Esophagus squamous epithelium (tissue), 5 donors: ENCODE measurements around the gene BRMS1. TPM values are rescaled to one million over a fixed set of nuclear protein-coding genes. Genes with fewer than 3 reads are reported as not detected.
A peak's percentile ranks its signal among the peaks of the same experiment; 100 is the strongest.

Experiments
- DNase-seq: peaks from one replicate; lab custom pipeline; 2025; lab: John Stamatoyannopoulos, UW
- H3K27ac ChIP-seq, 4 donors: fragments of 200-600 bp; sonication (generic); one replicate each; pipeline ENCODE4 v1.5.1; 2016 to 2019; ENCODE audit warnings: mild to moderate bottlenecking in 1 of 4
- H3K27me3 ChIP-seq, 4 donors: fragments of 200-600 bp; sonication (generic); 1 replicate in 3 of 4; 2 replicates in 1 of 4; pipeline versions ENCODE4 v1.5.1 to v1.6.0; 2017 to 2021; ENCODE audit warnings: antibody characterized with exemption in 1 of 4
- H3K36me3 ChIP-seq, 3 donors: fragments of 200-600 bp; sonication (generic); one replicate each; pipeline ENCODE4 v1.5.1; 2016 to 2019
- H3K4me1 ChIP-seq, 3 donors: fragments of 200-600 bp; sonication (generic); one replicate each; pipeline ENCODE4 v1.5.1; 2017 to 2019
- H3K4me3 ChIP-seq, 4 donors: fragments of 200-600 bp; sonication (generic); 1 replicate in 3 of 4; 2 replicates in 1 of 4; pipeline ENCODE4 v1.5.1; 2016 to 2019; ENCODE audit warnings: mild to moderate bottlenecking in 2 of 4, moderate library complexity in 1 of 4
- H3K9me3 ChIP-seq, 3 donors: fragments of 200-600 bp; sonication (generic); one replicate each; pipeline ENCODE4 v1.5.1; 2016 to 2019
- CTCF ChIP-seq, 6 experiments: fragments of 450-650 bp in 4 of 6; fragments of 200-600 bp in 2 of 6; sonication (generic) in 2 of 6; IDR thresholded peaks; one replicate each; pipeline ENCODE4 v1.5.1; 2016 to 2019; ENCODE audit warnings: antibody characterized with exemption in 6 of 6, mild to moderate bottlenecking in 4 of 6, moderate library complexity in 4 of 6
- POLR2A ChIP-seq, 4 donors: fragments of 450-650 bp; IDR thresholded peaks; one replicate each; pipeline ENCODE4 v1.6.1; 2017; ENCODE audit warnings: antibody characterized with exemption in 4 of 4, mild to moderate bottlenecking in 4 of 4, moderate library complexity in 3 of 4
- WGBS, 2 donors: methylation state at CpG; one replicate each; pipeline ENCODE4 v1.1.5; 2018; 5-methylcytosine and 5-hydroxymethylcytosine counted together
- intact Hi-C: fragments of 100-400 bp; cut with DNase I; formaldehyde crosslinking; loops from one replicate; pipeline ENCODE4 v1.15.0; 2022
- small RNA-seq, 4 donors: library from RNA; depleted of rRNA; stranded (forward); fragments of <200 nt; gene quantifications; one replicate each; pipeline ENCODE3, GENCODE V24; 2016
- total RNA-seq, 4 donors: library from RNA; depleted of rRNA; stranded (reverse); fragments of >200 nt; gene quantifications; one replicate each; pipeline ENCODE4 v1.1.0, GENCODE V29; 2016
- donor health status: DM: yes; HTN: yes; CAD: no.

BRMS1 gene
- total RNA-seq, 4 donors from 2014 or later, result 43.8 to 65.5 (median 56.8) TPM

DNA sequence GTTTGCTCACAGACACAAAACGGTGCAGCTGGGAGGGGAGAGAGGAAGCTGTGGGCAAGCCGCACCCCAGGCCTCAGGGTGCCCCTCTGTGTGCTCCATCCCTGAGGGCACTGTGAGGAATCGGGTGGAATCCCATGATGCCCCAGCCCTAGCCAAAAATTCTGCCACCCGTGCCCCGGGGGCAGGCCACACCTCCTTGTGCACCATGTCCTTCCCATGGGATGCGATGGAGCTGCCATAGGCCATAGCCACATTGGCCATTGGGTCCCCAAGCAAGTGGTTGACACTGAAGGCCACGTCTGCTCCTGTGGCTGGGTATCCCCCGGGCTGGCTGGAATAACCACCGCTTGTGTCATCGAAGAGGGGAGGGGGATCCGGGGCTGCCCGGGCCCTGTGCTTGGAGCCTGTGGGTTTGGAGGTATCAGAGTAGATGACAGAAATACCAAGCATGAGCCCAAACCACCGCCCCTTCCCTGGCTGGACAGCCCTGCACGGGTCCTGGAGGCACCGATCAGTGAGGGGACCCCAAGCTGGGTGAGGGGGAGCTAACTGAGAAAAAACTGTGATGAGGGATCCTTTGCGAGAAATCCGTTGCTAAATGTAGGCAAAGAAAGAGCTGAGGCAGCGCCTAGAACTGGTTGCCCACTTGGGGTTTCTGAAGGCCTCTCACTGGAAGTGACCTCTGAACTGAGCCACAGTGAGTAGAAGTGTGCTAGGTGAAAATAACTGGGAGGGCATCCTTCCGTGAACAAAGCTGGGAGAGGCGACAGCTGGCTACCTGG is 56.8 kb downstream of the BRMS1 start:
- Histone ChIP-seq H3K27me3 (peaks cover 6 to 28% (median 10%) of the 10 kb centered on the region in 4 donors), H3K36me3 (peaks cover 0 to 46% (median 3%) of the 10 kb centered on the region in 3 donors), H3K27ac (peak overlapping the region; percentile 91 to 99 (median 96)), H3K4me1 (peaks cover 24 to 55% (median 26%) of the 10 kb centered on the region in 3 donors), H3K9me3 (no peaks in the 10 kb centered on the region), H3K4me3 (peak overlapping the region; percentile 60 to 99 (median 82))
- WGBS, 2 donors, result 19 to 29% methylated on average over 7 to 10 of the region's 20 CpGs
- no peak for TF ChIP-seq CTCF (IDR thresholded peaks at IDR 0.05)
- no peak for TF ChIP-seq POLR2A (IDR thresholded peaks at IDR 0.05)
- intact Hi-C loops, result loop anchor here (10.0 kb wide), 1 partner anchor 63 kb away; no protein-coding TSS in a partner anchor
- DNase-seq, result no peak

Small RNA genes lying within 50 kb of the gene (small RNA-seq; reads per million reads assigned to genes)
- gene RF00017 (0 reads per million in 4 donors), gene RNU1-84P (0 to 0.09 (median 0) reads per million in 4 donors)

Other genes starting within 250 kb of the BRMS1 start
- gene KLC2, start 87.4 kb downstream of the BRMS1 start, total RNA-seq, result 10 to 100 TPM; 10.6 to 29.8 (median 17.9) TPM
- 100 to 1,000 TPM in 2 of 4 donors, 10 to 100 TPM in 2; 83.7 to 148 (median 110) TPM for gene RAB1B, start 76.5 kb downstream of the BRMS1 start, total RNA-seq
- gene CNIH2, start 66.9 kb downstream of the BRMS1 start, total RNA-seq, result under 1 TPM in 2 of 4 donors, not detected in 2; 0.48 to 0.70 TPM
- 10 to 100 TPM; 51.9 to 71.9 (median 63.8) TPM for gene YIF1A, start 56.0 kb downstream of the BRMS1 start, total RNA-seq
- not detected for gene TMEM151A, start 53.2 kb downstream of the BRMS1 start, total RNA-seq
- gene CD248, start 28.1 kb downstream of the BRMS1 start, total RNA-seq, result 10 to 100 TPM in 1 of 4 donors, 1 to 10 TPM in 3; 1.9 to 13.2 (median 6.1) TPM
- 10 to 100 TPM; 22.3 to 37.2 (median 27.6) TPM for gene RIN1, start 8.7 kb downstream of the BRMS1 start, total RNA-seq
- gene B4GAT1, start 2.5 kb upstream of the BRMS1 start, total RNA-seq, result 10 to 100 TPM in 2 of 4 donors, 1 to 10 TPM in 2; 6.8 to 24.0 (median 11.3) TPM
- 1 to 10 TPM; 2.9 to 5.5 (median 4.8) TPM for gene SLC29A2, start 26.7 kb upstream of the BRMS1 start, total RNA-seq
- gene NPAS4, start 75.9 kb upstream of the BRMS1 start, total RNA-seq, result under 1 TPM in 1 of 4 donors, not detected in 3; 0.38 TPM
- gene MRPL11, start 93.7 kb upstream of the BRMS1 start, total RNA-seq, result 10 to 100 TPM; 39.3 to 66.4 (median 54.2) TPM
- gene PELI3, start 121.8 kb upstream of the BRMS1 start, total RNA-seq, result 10 to 100 TPM in 1 of 4 donors, 1 to 10 TPM in 3; 6.3 to 17.2 (median 8.8) TPM
- gene DPP3, start 135.3 kb upstream of the BRMS1 start, total RNA-seq, result 10 to 100 TPM; 24.6 to 49.2 (median 43.5) TPM
- gene BBS1, start 165.5 kb upstream of the BRMS1 start, total RNA-seq, result 10 to 100 TPM in 3 of 4 donors, 1 to 10 TPM in 1; 9.7 to 45.8 (median 17.1) TPM
- 10 to 100 TPM in 1 of 4 donors, 1 to 10 TPM in 3; 8.0 to 10.7 (median 9.5) TPM for gene ZDHHC24, start 200.9 kb upstream of the BRMS1 start, total RNA-seq
- gene ACTN3, start 201.8 kb upstream of the BRMS1 start, total RNA-seq, result not detected
- 10 to 100 TPM in 2 of 4 donors, 1 to 10 TPM in 2; 3.3 to 47.3 (median 13.0) TPM for gene CTSF, start 223.5 kb upstream of the BRMS1 start, total RNA-seq
- under 1 TPM; 0.09 to 0.40 (median 0.21) TPM for gene CCDC87, start 248.0 kb upstream of the BRMS1 start, total RNA-seq
- gene CCS, start 248.1 kb upstream of the BRMS1 start, total RNA-seq, result 10 to 100 TPM; 12.7 to 27.5 (median 21.2) TPM